ENCODE results near the gene RIOK2. TPM values are rescaled to one million over a fixed set of nuclear protein-coding genes. Genes with fewer than 3 reads are reported as not detected.
"Not testable (repeated sequence)": the region's sequence is repeated elsewhere in the genome, so short reads cannot be mapped to it uniquely, and the experiment has no call there.

The RIOK2 gene
- total RNA-seq, 1 donor from 2014 or later = 40.8 TPM

- Mint-ChIP-seq H3K4me1 (no peaks in the 10 kb centered on the region), H3K27ac (no peak overlapping the region), H3K36me3 (ENCODE audit: low read depth) (no peaks in the 10 kb centered on the region), H3K4me3 (no peak overlapping the region), H3K27me3 (peaks cover 19% of the 10 kb centered on the region), H3K9me3 (peaks cover 32% of the 10 kb centered on the region)
- no peak for DNase-seq
- intact Hi-C loops (cut with micrococcal nuclease) = no loop called here
These were observed 8.8 kb upstream of the RIOK2 start for GRCh38 chr5:97191893-97192292.

- intact Hi-C loops (cut with micrococcal nuclease); H3K4me3 Mint-ChIP-seq; H3K27ac Mint-ChIP-seq; H3K4me1 Mint-ChIP-seq; DNase-seq; H3K36me3 Mint-ChIP-seq (ENCODE audit: low read depth): not testable (repeated sequence)
- Mint-ChIP-seq H3K27me3 (peaks cover 19% of the 10 kb centered on the region), H3K9me3 (peaks cover 34% of the 10 kb centered on the region)
These were observed 6.5 kb upstream of the RIOK2 start for GRCh38 chr5:97189523-97189922.

- intact Hi-C loops (cut with micrococcal nuclease) = loop anchor here (1.0 to 2.0 kb wide), 7 partner anchors 89 to 1745 kb away; partner anchors contain the start of genes CAST, CHD1 and ERAP1
- H3K4me3 Mint-ChIP-seq = peak overlapping the region; percentile 89
- H3K27ac Mint-ChIP-seq = peak overlapping the region; percentile 100
- H3K4me1 Mint-ChIP-seq = peaks cover 24% of the 10 kb centered on the region
- peaks cover 5% of the 10 kb centered on the region for H3K27me3 Mint-ChIP-seq
- peaks cover 5% of the 10 kb centered on the region for H3K9me3 Mint-ChIP-seq
- no peak for DNase-seq
- H3K36me3 Mint-ChIP-seq (ENCODE audit: low read depth) = peaks cover 23% of the 10 kb centered on the region
These were observed 825 bp upstream of the RIOK2 start for GRCh38 chr5:97183930-97184213.

- intact Hi-C loops (cut with micrococcal nuclease) = loop anchor here (1.0 to 2.0 kb wide), 8 partner anchors 10 to 1747 kb away; partner anchors contain the start of genes CAST, CHD1 and ERAP1
These were observed 412 bp downstream of the RIOK2 start for GRCh38 chr5:97182571-97183099.

GRCh38 chr5:97181856-97182545, 1.0 kb downstream of the RIOK2 start:
- H3K27ac Mint-ChIP-seq = peak overlapping the region; percentile 100
- H3K4me3 Mint-ChIP-seq = peak overlapping the region; percentile 89
- peaks cover 5% of the 10 kb centered on the region for H3K9me3 Mint-ChIP-seq
- DNase-seq = no peak
- intact Hi-C loops (cut with micrococcal nuclease) = loop anchor here (1.0 to 2.0 kb wide), 5 partner anchors 10 to 1589 kb away; partner anchors contain the start of genes CAST and ERAP1
- H3K4me1 Mint-ChIP-seq = peaks cover 24% of the 10 kb centered on the region
- no peaks in the 10 kb centered on the region for H3K27me3 Mint-ChIP-seq
- H3K36me3 Mint-ChIP-seq (ENCODE audit: low read depth) = peaks cover 37% of the 10 kb centered on the region

More at GRCh38 chr5:97182571-97183099, 412 bp downstream of the RIOK2 start:
- Mint-ChIP-seq H3K4me3 (peak overlapping the region; percentile 89), H3K27ac (peak overlapping the region; percentile 100), H3K27me3 (peaks cover 3% of the 10 kb centered on the region), H3K36me3 (ENCODE audit: low read depth) (peaks cover 34% of the 10 kb centered on the region), H3K9me3 (peaks cover 5% of the 10 kb centered on the region), H3K4me1 (peaks cover 24% of the 10 kb centered on the region)
- no peak for DNase-seq

- intact Hi-C loops (cut with micrococcal nuclease); H3K9me3 Mint-ChIP-seq; H3K27me3 Mint-ChIP-seq; DNase-seq; H3K4me3 Mint-ChIP-seq; H3K27ac Mint-ChIP-seq: not testable (repeated sequence)
- H3K4me1 Mint-ChIP-seq = peaks cover 22% of the 10 kb centered on the region
- H3K36me3 Mint-ChIP-seq (ENCODE audit: low read depth) = peaks cover 50% of the 10 kb centered on the region
These were observed 3.6 kb downstream of the RIOK2 start for GRCh38 chr5:97179457-97179856.

GRCh38 chr5:97172227-97172626, 10.8 kb downstream of the RIOK2 start:
- Mint-ChIP-seq H3K36me3 (ENCODE audit: low read depth) (peaks cover 56% of the 10 kb centered on the region), H3K27ac (no peak overlapping the region), H3K4me3 (no peak overlapping the region), H3K9me3 (no peaks in the 10 kb centered on the region), H3K27me3 (no peaks in the 10 kb centered on the region), H3K4me1 (peaks cover 14% of the 10 kb centered on the region)
- intact Hi-C loops (cut with micrococcal nuclease) = loop anchor here (1.0 kb wide), 1 partner anchor 10 kb away; no protein-coding TSS in a partner anchor
- no peak for DNase-seq

- Mint-ChIP-seq H3K9me3 (no peaks in the 10 kb centered on the region), H3K27me3 (no peaks in the 10 kb centered on the region), H3K27ac (no peak overlapping the region), H3K4me1 (peaks cover 14% of the 10 kb centered on the region), H3K36me3 (ENCODE audit: low read depth) (peaks cover 55% of the 10 kb centered on the region), H3K4me3 (no peak overlapping the region)
- DNase-seq = no peak
- intact Hi-C loops (cut with micrococcal nuclease) = loop anchor here (1.0 kb wide), 1 partner anchor 11 kb away; no protein-coding TSS in a partner anchor
These were observed 11.3 kb downstream of the RIOK2 start for GRCh38 chr5:97171703-97172102.

GRCh38 chr5:97167435-97167834, 15.6 kb downstream of the RIOK2 start:
- intact Hi-C loops (cut with micrococcal nuclease) = loop anchor here (10.0 kb wide), 1 partner anchor 823 kb away; no protein-coding TSS in a partner anchor
- Mint-ChIP-seq H3K27ac (peak overlapping the region; percentile 84), H3K9me3 (no peaks in the 10 kb centered on the region), H3K4me1 (peaks cover 17% of the 10 kb centered on the region), H3K4me3 (peak overlapping the region; percentile 70), H3K27me3 (no peaks in the 10 kb centered on the region), H3K36me3 (ENCODE audit: low read depth) (peaks cover 48% of the 10 kb centered on the region)
- no peak for DNase-seq

- intact Hi-C loops (cut with micrococcal nuclease) = loop anchor here (10.0 kb wide), 1 partner anchor 821 kb away; no protein-coding TSS in a partner anchor
- H3K9me3 Mint-ChIP-seq = no peaks in the 10 kb centered on the region
- DNase-seq = no peak
- no peaks in the 10 kb centered on the region for H3K27me3 Mint-ChIP-seq
- H3K36me3 Mint-ChIP-seq (ENCODE audit: low read depth) = peaks cover 40% of the 10 kb centered on the region
- no peak overlapping the region for H3K27ac Mint-ChIP-seq
- H3K4me3 Mint-ChIP-seq = no peak overlapping the region
- H3K4me1 Mint-ChIP-seq = peaks cover 10% of the 10 kb centered on the region
These were observed 17.3 kb downstream of the RIOK2 start for GRCh38 chr5:97165726-97166125.

GRCh38 chr5:97164846-97165245, 18.2 kb downstream of the RIOK2 start:
- Mint-ChIP-seq H3K9me3 (no peaks in the 10 kb centered on the region), H3K27me3 (no peaks in the 10 kb centered on the region), H3K27ac (no peak overlapping the region), H3K4me1 (peaks cover 10% of the 10 kb centered on the region), H3K36me3 (ENCODE audit: low read depth) (peaks cover 41% of the 10 kb centered on the region), H3K4me3 (no peak overlapping the region)
- no peak for DNase-seq
- intact Hi-C loops (cut with micrococcal nuclease) = loop anchor here (5.0 to 10.0 kb wide), 2 partner anchors 553 to 820 kb away; no protein-coding TSS in a partner anchor

GRCh38 chr5:97163790-97164285, 19.2 kb downstream of the RIOK2 start:
- no peak overlapping the region for H3K4me3 Mint-ChIP-seq
- intact Hi-C loops (cut with micrococcal nuclease) = loop anchor here (1.0 to 10.0 kb wide), 6 partner anchors 229 to 819 kb away; partner anchors contain the start of gene ERAP1
- no peak for DNase-seq
- H3K9me3 Mint-ChIP-seq = peaks cover under 1% of the 10 kb centered on the region
- H3K4me1 Mint-ChIP-seq = peaks cover 10% of the 10 kb centered on the region
- no peak overlapping the region for H3K27ac Mint-ChIP-seq
- peaks cover 46% of the 10 kb centered on the region for H3K36me3 Mint-ChIP-seq (ENCODE audit: low read depth)
- no peaks in the 10 kb centered on the region for H3K27me3 Mint-ChIP-seq

- Mint-ChIP-seq H3K27me3 (no peaks in the 10 kb centered on the region), H3K36me3 (ENCODE audit: low read depth) (peaks cover 50% of the 10 kb centered on the region), H3K27ac (no peak overlapping the region), H3K4me3 (no peak overlapping the region), H3K9me3 (peaks cover 5% of the 10 kb centered on the region), H3K4me1 (peaks cover 10% of the 10 kb centered on the region)
- intact Hi-C loops (cut with micrococcal nuclease) = loop anchor here (1.0 to 10.0 kb wide), 6 partner anchors 229 to 819 kb away; partner anchors contain the start of gene ERAP1
- DNase-seq = no peak
These were observed 19.7 kb downstream of the RIOK2 start for GRCh38 chr5:97163360-97163764.

- no peak overlapping the region for H3K27ac Mint-ChIP-seq
- H3K4me1 Mint-ChIP-seq = peaks cover 5% of the 10 kb centered on the region
- peaks cover 16% of the 10 kb centered on the region for H3K9me3 Mint-ChIP-seq
- H3K27me3 Mint-ChIP-seq = no peaks in the 10 kb centered on the region
- intact Hi-C loops (cut with micrococcal nuclease) = loop anchor here (1.0 to 10.0 kb wide), 5 partner anchors 165 to 817 kb away; partner anchors contain the start of gene ERAP1
- H3K36me3 Mint-ChIP-seq (ENCODE audit: low read depth) = peaks cover 54% of the 10 kb centered on the region
- DNase-seq = peak; percentile 87
- H3K4me3 Mint-ChIP-seq = no peak overlapping the region
These were observed 21.0 kb downstream of the RIOK2 start for GRCh38 chr5:97162045-97162444.
